Breast epithelium (tissue), 3 donors: ENCODE data around the gene FBXO24.

ENCODE experiments used
- POLR2A ChIP-seq: fragments of 450-650 bp; IDR thresholded peaks from one replicate; pipeline ENCODE4 v1.6.1; 2016; ENCODE audit warnings: antibody characterized with exemption, mild to moderate bottlenecking, moderate library complexity
- POLR2AphosphoS5 ChIP-seq, 3 donors: sonication (generic); formaldehyde crosslinking; IDR thresholded peaks; one replicate each; pipeline ENCODE4 v1.6.1; 2017; ENCODE audit warnings: antibody characterized with exemption in 3 of 3
- TF ChIP-seq, protein P1 (sequence below), 3 donors: fragments of 450-650 bp; IDR thresholded peaks; one replicate each; pipeline ENCODE4 v1.5.1; 2016 to 2017; ENCODE audit warnings: antibody characterized with exemption in 3 of 3, mild to moderate bottlenecking in 3 of 3, moderate library complexity in 3 of 3

DNA sequence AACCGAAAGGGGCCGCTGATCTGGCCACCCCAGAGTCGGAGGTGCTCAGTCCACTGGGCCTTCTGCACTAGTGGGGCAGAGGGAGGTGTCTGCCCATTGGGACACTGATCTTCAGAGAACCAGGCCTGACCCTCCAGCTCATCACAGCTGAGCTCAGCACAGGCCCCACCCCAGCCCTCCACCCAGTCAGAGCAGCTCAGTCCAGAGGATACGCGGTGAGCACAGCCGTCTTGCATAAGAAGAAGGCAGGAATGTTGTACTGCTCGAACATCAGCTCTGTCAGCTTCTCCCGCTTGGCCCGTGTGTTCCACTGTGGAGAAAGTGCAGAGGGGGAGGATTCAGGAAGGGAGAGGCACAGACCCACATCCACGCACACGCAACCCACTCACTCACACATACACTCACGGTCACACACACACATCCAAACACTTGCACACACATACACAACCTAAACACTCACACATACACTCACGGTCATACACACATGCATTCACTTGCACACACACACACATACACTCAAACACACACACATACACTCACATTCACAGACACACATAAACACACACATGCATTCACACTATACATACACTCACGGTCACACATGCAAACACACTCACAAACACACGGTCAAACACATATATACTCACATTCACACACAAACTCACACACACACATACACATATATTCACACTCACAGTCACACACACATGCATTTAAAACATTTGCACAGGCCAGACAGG, 63.9 kb downstream of the FBXO24 start:
- TF ChIP-seq, protein P1, sequence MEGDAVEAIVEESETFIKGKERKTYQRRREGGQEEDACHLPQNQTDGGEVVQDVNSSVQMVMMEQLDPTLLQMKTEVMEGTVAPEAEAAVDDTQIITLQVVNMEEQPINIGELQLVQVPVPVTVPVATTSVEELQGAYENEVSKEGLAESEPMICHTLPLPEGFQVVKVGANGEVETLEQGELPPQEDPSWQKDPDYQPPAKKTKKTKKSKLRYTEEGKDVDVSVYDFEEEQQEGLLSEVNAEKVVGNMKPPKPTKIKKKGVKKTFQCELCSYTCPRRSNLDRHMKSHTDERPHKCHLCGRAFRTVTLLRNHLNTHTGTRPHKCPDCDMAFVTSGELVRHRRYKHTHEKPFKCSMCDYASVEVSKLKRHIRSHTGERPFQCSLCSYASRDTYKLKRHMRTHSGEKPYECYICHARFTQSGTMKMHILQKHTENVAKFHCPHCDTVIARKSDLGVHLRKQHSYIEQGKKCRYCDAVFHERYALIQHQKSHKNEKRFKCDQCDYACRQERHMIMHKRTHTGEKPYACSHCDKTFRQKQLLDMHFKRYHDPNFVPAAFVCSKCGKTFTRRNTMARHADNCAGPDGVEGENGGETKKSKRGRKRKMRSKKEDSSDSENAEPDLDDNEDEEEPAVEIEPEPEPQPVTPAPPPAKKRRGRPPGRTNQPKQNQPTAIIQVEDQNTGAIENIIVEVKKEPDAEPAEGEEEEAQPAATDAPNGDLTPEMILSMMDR (IDR thresholded peaks at IDR 0.05): no peak
- TF ChIP-seq POLR2AphosphoS5 (IDR thresholded peaks at IDR 0.05) (no peak), POLR2A (no peak)
